GM12801 (cell line): Measurements from ENCODE around the gene GJA9.

Experiments
- TF ChIP-seq, protein P1 (sequence below): IDR thresholded peaks from one replicate; pipeline ENCODE4 v1.5.1; 2011; ENCODE audit warnings: control low read depth; ENCODE audit not compliant: insufficient read length; ENCODE audit errors: extremely low read depth

Gene GJA9

GRCh38 chr1:38859561-38860453, 21.6 kb downstream of the GJA9 start, which contains the start of gene RRAGC:
TSS of gene RRAGC (minus strand) at chr1:38859772. CDS start at chr1:38859646, 126 bp downstream.
- TF ChIP-seq, protein P1, sequence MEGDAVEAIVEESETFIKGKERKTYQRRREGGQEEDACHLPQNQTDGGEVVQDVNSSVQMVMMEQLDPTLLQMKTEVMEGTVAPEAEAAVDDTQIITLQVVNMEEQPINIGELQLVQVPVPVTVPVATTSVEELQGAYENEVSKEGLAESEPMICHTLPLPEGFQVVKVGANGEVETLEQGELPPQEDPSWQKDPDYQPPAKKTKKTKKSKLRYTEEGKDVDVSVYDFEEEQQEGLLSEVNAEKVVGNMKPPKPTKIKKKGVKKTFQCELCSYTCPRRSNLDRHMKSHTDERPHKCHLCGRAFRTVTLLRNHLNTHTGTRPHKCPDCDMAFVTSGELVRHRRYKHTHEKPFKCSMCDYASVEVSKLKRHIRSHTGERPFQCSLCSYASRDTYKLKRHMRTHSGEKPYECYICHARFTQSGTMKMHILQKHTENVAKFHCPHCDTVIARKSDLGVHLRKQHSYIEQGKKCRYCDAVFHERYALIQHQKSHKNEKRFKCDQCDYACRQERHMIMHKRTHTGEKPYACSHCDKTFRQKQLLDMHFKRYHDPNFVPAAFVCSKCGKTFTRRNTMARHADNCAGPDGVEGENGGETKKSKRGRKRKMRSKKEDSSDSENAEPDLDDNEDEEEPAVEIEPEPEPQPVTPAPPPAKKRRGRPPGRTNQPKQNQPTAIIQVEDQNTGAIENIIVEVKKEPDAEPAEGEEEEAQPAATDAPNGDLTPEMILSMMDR, result no peak

GRCh38 chr1:38858833-38859560, 22.4 kb downstream of the GJA9 start:
- TF ChIP-seq, protein P1, result no peak

GRCh38 chr1:38852780-38853179, 28.6 kb downstream of the GJA9 start:
- TF ChIP-seq, protein P1, result no peak

DNA sequence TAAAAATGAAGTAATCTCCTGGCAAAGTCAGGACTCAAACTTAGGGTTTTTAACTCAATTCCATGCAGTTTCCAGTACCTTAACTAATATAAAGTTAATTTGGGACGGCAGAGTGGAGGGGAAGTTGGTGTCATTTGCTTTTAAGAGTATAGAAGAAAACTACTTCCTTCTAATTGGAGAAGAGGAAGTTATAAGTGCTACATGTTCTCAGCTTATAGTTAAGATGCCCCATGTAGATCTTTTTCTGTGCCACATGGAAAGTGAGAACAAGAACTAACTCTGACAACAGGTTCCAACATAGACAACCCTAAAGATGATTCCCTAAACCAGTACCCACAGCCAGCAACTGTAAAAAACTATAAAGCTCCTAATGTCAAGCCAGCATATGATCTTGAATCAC, 33.3 kb downstream of the GJA9 start:
- TF ChIP-seq, protein P1, result no peak

DNA sequence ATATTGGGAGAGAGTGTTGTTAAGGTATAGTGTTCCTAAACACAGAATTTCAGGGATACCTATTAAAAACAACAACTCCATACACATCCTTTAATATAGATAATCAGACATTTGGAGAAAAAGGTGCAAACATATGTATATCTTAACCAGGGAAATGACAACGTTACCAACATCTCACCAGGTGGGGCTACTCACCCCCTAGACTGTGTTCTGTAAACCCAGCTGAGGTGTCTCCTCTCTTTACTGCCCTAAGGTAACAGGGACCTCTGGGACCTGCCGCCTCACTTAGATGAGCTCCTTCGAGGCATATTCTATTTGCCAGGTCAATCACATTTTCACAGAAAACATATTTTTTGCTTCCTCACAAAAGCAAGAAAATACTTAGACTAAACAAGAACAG, 35.2 kb downstream of the GJA9 start:
- TF ChIP-seq, protein P1, result no peak

GRCh38 chr1:38840281-38840680, 41.1 kb downstream of the GJA9 start:
- TF ChIP-seq, protein P1, result no peak

DNA sequence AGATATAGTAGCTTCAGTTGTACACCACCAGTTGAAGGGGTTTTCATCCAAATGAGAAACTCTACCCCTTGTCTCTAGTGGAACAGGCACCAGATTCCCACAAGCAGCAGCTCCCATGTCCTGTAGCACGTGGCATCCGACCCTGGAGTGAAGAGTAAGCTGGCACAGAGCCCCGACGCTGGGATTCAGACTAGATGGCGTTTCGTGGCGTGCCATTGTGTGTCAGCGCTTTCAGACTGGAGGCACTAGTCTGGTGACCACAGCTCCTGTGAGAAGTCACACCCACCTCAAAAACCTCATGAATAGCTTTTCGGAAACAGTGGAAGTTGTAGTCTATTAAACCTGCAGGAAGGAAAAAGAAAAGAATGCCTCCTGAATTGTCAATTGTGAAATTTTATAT, 42.0 kb downstream of the GJA9 start:
- TF ChIP-seq, protein P1, result no peak
